Measurements from ENCODE around the gene KIRREL1.

KIRREL1 gene

GRCh38 chr1:158077411-158078256 lies 84.2 kb downstream of the KIRREL1 start:
- peak; percentile 10 to 55 (median 52) for DNase-seq

- DNase-seq: peak in 2 of 3 experiments; percentile 34 to 48
These were observed 85.2 kb downstream of the KIRREL1 start for GRCh38 chr1:158078569-158079080.

GRCh38 chr1:158080066-158080465 lies 86.6 kb downstream of the KIRREL1 start:
- DNase-seq: no peak

GRCh38 chr1:158084336-158084735 lies 90.9 kb downstream of the KIRREL1 start:
- DNase-seq: no peak

- DNase-seq: no peak
These were observed 91.3 kb downstream of the KIRREL1 start for GRCh38 chr1:158084747-158085146.

GRCh38 chr1:158087320-158087927 lies 94.0 kb downstream of the KIRREL1 start:
- peak; percentile 17 to 77 (median 59) for DNase-seq

- no peak for DNase-seq
These were observed 96.0 kb downstream of the KIRREL1 start for GRCh38 chr1:158089476-158089875.

GRCh38 chr1:158089925-158090637 lies 96.6 kb downstream of the KIRREL1 start:
- peak in 1 of 3 experiments; percentile 7 for DNase-seq

- no peak for DNase-seq
These were observed 99.9 kb downstream of the KIRREL1 start for GRCh38 chr1:158093376-158093775.

- no peak for DNase-seq
These were observed 101.1 kb downstream of the KIRREL1 start for GRCh38 chr1:158094571-158094970.

GRCh38 chr1:158095737-158096335 lies 102.4 kb downstream of the KIRREL1 start:
- DNase-seq: peak in 1 of 3 experiments; percentile 22

- DNase-seq: no peak
These were observed 104.8 kb downstream of the KIRREL1 start for GRCh38 chr1:158098256-158098655.

- DNase-seq: no peak
These were observed 105.7 kb downstream of the KIRREL1 start for GRCh38 chr1:158099185-158099584.

GRCh38 chr1:158100498-158100897 lies 107.1 kb downstream of the KIRREL1 start:
- no peak for DNase-seq

GRCh38 chr1:158101455-158101854 lies 108.0 kb downstream of the KIRREL1 start:
- no peak for DNase-seq

- DNase-seq: no peak
These were observed 108.5 kb downstream of the KIRREL1 start for GRCh38 chr1:158101927-158102326.

- DNase-seq: no peak
These were observed 109.6 kb downstream of the KIRREL1 start for GRCh38 chr1:158102881-158103674.

- no peak for DNase-seq
These were observed 110.5 kb downstream of the KIRREL1 start for GRCh38 chr1:158103861-158104522.

GRCh38 chr1:158104891-158105290 lies 111.4 kb downstream of the KIRREL1 start:
- DNase-seq: no peak

- no peak for DNase-seq
These were observed 112.1 kb downstream of the KIRREL1 start for GRCh38 chr1:158105352-158106095.

- no peak for DNase-seq
These were observed 114.5 kb downstream of the KIRREL1 start for GRCh38 chr1:158107916-158108315.

All from NCI-H1417 (cell line).